Ascending aorta (tissue), 2 donors: ENCODE measurements around the gene GALT. TPM values are rescaled to one million over a fixed set of nuclear protein-coding genes. Genes with fewer than 3 reads are reported as not detected.

ENCODE experiments used
- DNase-seq, 2 donors: peaks; one replicate each; pipeline ENCODE4 v3.0.0-alpha.2; 2019; ENCODE audit warnings: low spot score in 2 of 2
- H3K27ac ChIP-seq, 2 donors: fragments of 200-600 bp; sonication (generic); one replicate each; pipeline ENCODE4 v1.5.1; 2016 to 2017; ENCODE audit warnings: mild to moderate bottlenecking in 1 of 2
- H3K27me3 ChIP-seq: fragments of 200-600 bp; sonication (generic); one replicate; pipeline ENCODE4 v1.5.1; 2017
- H3K36me3 ChIP-seq, 2 donors: fragments of 200-600 bp; sonication (generic); one replicate each; pipeline ENCODE4 v1.5.1; 2016
- H3K4me1 ChIP-seq, 2 donors: fragments of 200-600 bp; sonication (generic); one replicate each; pipeline ENCODE4 v1.5.1; 2016 to 2017; ENCODE audit warnings: mild to moderate bottlenecking in 1 of 2
- H3K4me3 ChIP-seq, 2 donors: fragments of 200-600 bp; sonication (generic); one replicate each; pipeline ENCODE4 v1.5.1; 2016 to 2017; ENCODE audit warnings: mild to moderate bottlenecking in 1 of 2
- H3K9me3 ChIP-seq, 2 donors: fragments of 200-600 bp; sonication (generic); one replicate each; pipeline ENCODE4 v1.5.1; 2016
- CTCF ChIP-seq, 3 experiments: fragments of 200-600 bp in 2 of 3; fragments of 450-650 bp in 1 of 3; sonication (generic) in 2 of 3; IDR thresholded peaks; one replicate each; pipeline ENCODE4 v1.5.1; 2016 to 2019; ENCODE audit warnings: antibody characterized with exemption in 3 of 3, mild to moderate bottlenecking in 1 of 3, moderate library complexity in 1 of 3
- intact Hi-C: fragments of 100-400 bp; cut with DNase I; formaldehyde crosslinking; loops from one replicate; pipeline ENCODE4 v1.15.1; 2023
- total RNA-seq: library from RNA; depleted of rRNA; stranded (reverse); fragments of >200 nt; gene quantifications from one replicate; pipeline ENCODE4 v1.1.0, GENCODE V29; 2016

GALT gene
- total RNA-seq, 1 donor from 2014 or later = 28.3 TPM

DNA sequence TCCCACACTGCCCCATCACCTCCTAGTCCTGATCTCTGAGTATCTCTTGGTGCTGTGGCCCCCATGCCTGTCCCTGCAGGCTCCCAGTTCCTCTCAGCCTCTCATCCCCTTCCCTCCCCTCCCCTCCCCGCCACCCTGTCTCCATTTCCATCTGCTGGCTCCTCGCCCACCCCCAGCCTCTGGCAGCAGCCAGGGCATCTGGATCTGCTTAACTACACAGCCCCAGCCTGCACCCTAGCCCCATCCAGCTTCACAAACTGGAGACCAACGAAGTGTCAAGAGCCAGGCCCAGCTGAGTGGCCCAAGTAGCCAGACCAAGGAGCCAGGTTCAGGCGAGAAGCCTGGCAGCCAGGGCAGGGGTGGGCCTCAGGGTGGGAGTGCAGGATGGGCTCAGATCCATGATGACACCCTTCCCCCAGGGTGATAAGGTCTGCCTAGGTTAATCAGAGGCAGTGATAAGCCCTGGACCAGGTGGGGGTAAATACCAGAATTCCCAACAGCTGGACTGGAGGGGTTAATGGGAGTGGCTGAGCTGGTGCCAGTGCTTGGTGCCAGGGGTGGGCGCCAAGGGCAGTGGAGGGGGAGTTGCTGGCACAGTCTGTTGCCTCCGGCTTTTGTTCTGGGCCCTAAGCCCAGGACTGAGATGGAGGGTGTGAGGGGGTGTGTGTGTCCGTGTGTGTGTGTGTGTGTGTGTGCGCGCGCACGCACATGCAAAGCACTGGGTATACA is 8.0 kb downstream of the GALT start:
- intact Hi-C loops = loop anchor here (5.0 to 10.0 kb wide), 2 partner anchors 338 to 420 kb away; partner anchors contain the start of genes FANCG and VCP

GRCh38 chr9:34655394-34655793 is 8.9 kb downstream of the GALT start:
- no peaks in the 10 kb centered on the region for H3K27me3 ChIP-seq
- intact Hi-C loops = loop anchor here (10.0 kb wide), 1 partner anchor 419 kb away; the partner anchor contains the start of genes FANCG and VCP
- H3K4me3 ChIP-seq = no peak overlapping the region
- peaks cover 15 to 17% of the 10 kb centered on the region in 2 donors for H3K36me3 ChIP-seq
- H3K4me1 ChIP-seq = peaks cover 22 to 49% of the 10 kb centered on the region in 2 donors
- no peak for TF ChIP-seq CTCF (IDR thresholded peaks at IDR 0.05)
- no peaks in the 10 kb centered on the region for H3K9me3 ChIP-seq
- no peak for DNase-seq
- H3K27ac ChIP-seq = peak overlapping the region; percentile 89 to 96

More for the DNA sequence above, 8.0 kb downstream of the GALT start:
- Histone ChIP-seq H3K36me3 (peaks cover 11 to 14% of the 10 kb centered on the region in 2 donors), H3K27me3 (no peaks in the 10 kb centered on the region), H3K4me3 (peak overlapping the region in 1 of 2 donors; percentile 65), H3K9me3 (no peaks in the 10 kb centered on the region), H3K4me1 (peaks cover 22 to 49% of the 10 kb centered on the region in 2 donors), H3K27ac (peak overlapping the region; percentile 89 to 96)
- peak in 1 of 2 donors; percentile 89 for DNase-seq
- no peak for TF ChIP-seq CTCF (IDR thresholded peaks at IDR 0.05)

GRCh38 chr9:34656992-34657391 is 10.5 kb downstream of the GALT start:
- H3K27me3 ChIP-seq = no peaks in the 10 kb centered on the region
- DNase-seq = no peak
- H3K36me3 ChIP-seq = peaks cover 27 to 30% of the 10 kb centered on the region in 2 donors
- intact Hi-C loops = loop anchor here (10.0 kb wide), 1 partner anchor 418 kb away; the partner anchor contains the start of genes FANCG and VCP
- H3K27ac ChIP-seq = no peak overlapping the region
- H3K4me1 ChIP-seq = peaks cover 22 to 38% of the 10 kb centered on the region in 2 donors
- H3K9me3 ChIP-seq = no peaks in the 10 kb centered on the region
- no peak for TF ChIP-seq CTCF (IDR thresholded peaks at IDR 0.05)
- no peak overlapping the region for H3K4me3 ChIP-seq

- no peak for DNase-seq
- Histone ChIP-seq H3K9me3 (no peaks in the 10 kb centered on the region), H3K36me3 (peaks cover 28 to 38% of the 10 kb centered on the region in 2 donors), H3K4me3 (no peak overlapping the region), H3K27me3 (no peaks in the 10 kb centered on the region), H3K27ac (no peak overlapping the region), H3K4me1 (peaks cover 11 to 25% of the 10 kb centered on the region in 2 donors)
- TF ChIP-seq CTCF (IDR thresholded peaks at IDR 0.05) = no peak
- intact Hi-C loops = loop anchor here (10.0 kb wide), 1 partner anchor 416 kb away; the partner anchor contains the start of genes FANCG and VCP
Observed at GRCh38 chr9:34658461-34658860, 12.0 kb downstream of the GALT start.

GRCh38 chr9:34659592-34660253 is 13.2 kb downstream of the GALT start:
- intact Hi-C loops = loop anchor here (5.0 to 10.0 kb wide), 3 partner anchors 47 to 455 kb away; partner anchors contain the start of genes ATOSB, FANCG, RPP25L and VCP
- no peak overlapping the region for H3K4me3 ChIP-seq

More at GRCh38 chr9:34659592-34660253, 13.2 kb downstream of the GALT start:
- Histone ChIP-seq H3K4me1 (peaks cover 9 to 18% of the 10 kb centered on the region in 2 donors), H3K27me3 (no peaks in the 10 kb centered on the region), H3K9me3 (no peaks in the 10 kb centered on the region), H3K36me3 (peaks cover 28 to 38% of the 10 kb centered on the region in 2 donors), H3K27ac (no peak overlapping the region)
- no peak for DNase-seq
- TF ChIP-seq CTCF (IDR thresholded peaks at IDR 0.05) = no peak
